Vagina (tissue), 2 donors: ENCODE data around the gene COL11A1. TPM values are rescaled to one million over a fixed set of nuclear protein-coding genes. Genes with fewer than 3 reads are reported as not detected.
"Not testable (repeated sequence)": the region's sequence is repeated elsewhere in the genome, so short reads cannot be mapped to it uniquely, and the experiment has no call there.

Experiments used
- DNase-seq, 2 donors: peaks; one replicate each; pipeline ENCODE4 v3.0.0-alpha.2; 2017; ENCODE audit errors: extremely low spot score in 2 of 2
- H3K27ac ChIP-seq: fragments of 200-600 bp; sonication (generic); one replicate; pipeline ENCODE4 v1.5.1; 2019
- H3K27me3 ChIP-seq: fragments of 200-600 bp; sonication (generic); one replicate; pipeline ENCODE4 v1.5.1; 2019
- H3K36me3 ChIP-seq, 2 donors: fragments of 200-600 bp; sonication (generic); one replicate each; pipeline ENCODE4 v1.5.1; 2017 to 2019
- H3K4me1 ChIP-seq: fragments of 200-600 bp; sonication (generic); one replicate; pipeline ENCODE4 v1.5.1; 2019
- H3K4me3 ChIP-seq, 2 donors: fragments of 200-600 bp; sonication (generic); 1 replicate in 1 of 2; 2 replicates in 1 of 2; pipeline ENCODE4 v1.5.1; 2016 to 2019
- H3K9me3 ChIP-seq: fragments of 200-600 bp; sonication (generic); one replicate; pipeline ENCODE4 v1.5.1; 2019
- POLR2A ChIP-seq, 2 donors: fragments of 450-650 bp; IDR thresholded peaks; one replicate each; pipeline ENCODE4 v1.6.1; 2017; ENCODE audit warnings: antibody characterized with exemption in 2 of 2, mild to moderate bottlenecking in 2 of 2, moderate library complexity in 2 of 2
- POLR2AphosphoS5 ChIP-seq, 2 donors: sonication (generic); formaldehyde crosslinking; IDR thresholded peaks; one replicate each; pipeline ENCODE4 v1.9.0; 2017; ENCODE audit warnings: antibody characterized with exemption in 2 of 2, mild to moderate bottlenecking in 2 of 2, low read depth in 1 of 2; ENCODE audit not compliant: insufficient read depth in 1 of 2
- intact Hi-C: fragments of 100-400 bp; cut with DNase I; formaldehyde crosslinking; loops from one replicate; pipeline ENCODE4 v1.15.1; 2023
- total RNA-seq: library from RNA; depleted of rRNA; stranded (reverse); fragments of >200 nt; gene quantifications from one replicate; pipeline ENCODE4 v1.2.3, GENCODE V29; 2016
- TF ChIP-seq, protein P1 (sequence below), 3 experiments: fragments of 450-650 bp in 2 of 3; fragments of 200-600 bp in 1 of 3; sonication (generic) in 1 of 3; IDR thresholded peaks; one replicate each; pipeline ENCODE4 v1.5.1; 2017 to 2019; ENCODE audit warnings: antibody characterized with exemption in 3 of 3, mild to moderate bottlenecking in 2 of 3, moderate library complexity in 2 of 3

Gene COL11A1
- total RNA-seq, 1 donor from 2014 or later = not detected

DNA sequence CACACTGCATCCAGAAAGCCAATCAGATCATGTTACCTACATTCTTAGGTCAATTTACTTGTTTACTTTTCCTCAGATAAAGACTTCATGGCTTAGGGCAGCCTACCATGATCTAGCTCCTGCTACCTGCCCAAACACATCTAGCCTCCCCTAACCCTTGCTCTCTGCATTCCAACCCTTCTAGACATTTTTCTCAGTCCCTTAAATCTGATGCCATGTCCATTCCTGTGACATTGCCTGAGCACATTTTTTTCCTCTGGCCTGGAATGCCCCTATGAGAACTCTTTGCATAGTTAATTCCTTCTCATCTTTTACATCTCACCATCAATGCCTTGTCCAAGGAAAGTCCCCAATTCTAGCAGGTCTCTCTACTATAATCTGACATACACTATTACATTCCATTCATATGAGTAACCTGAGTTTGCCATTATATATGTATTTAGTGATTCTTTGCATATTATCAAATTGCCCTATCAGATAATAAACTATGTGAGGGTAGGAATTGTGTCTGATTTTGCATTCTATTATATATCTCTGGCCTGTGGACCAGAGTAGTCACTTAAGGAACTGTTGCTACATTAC is 166.9 kb downstream of the COL11A1 start:
- TF ChIP-seq POLR2A (IDR thresholded peaks at IDR 0.05) = no peak
- TF ChIP-seq, protein P1, sequence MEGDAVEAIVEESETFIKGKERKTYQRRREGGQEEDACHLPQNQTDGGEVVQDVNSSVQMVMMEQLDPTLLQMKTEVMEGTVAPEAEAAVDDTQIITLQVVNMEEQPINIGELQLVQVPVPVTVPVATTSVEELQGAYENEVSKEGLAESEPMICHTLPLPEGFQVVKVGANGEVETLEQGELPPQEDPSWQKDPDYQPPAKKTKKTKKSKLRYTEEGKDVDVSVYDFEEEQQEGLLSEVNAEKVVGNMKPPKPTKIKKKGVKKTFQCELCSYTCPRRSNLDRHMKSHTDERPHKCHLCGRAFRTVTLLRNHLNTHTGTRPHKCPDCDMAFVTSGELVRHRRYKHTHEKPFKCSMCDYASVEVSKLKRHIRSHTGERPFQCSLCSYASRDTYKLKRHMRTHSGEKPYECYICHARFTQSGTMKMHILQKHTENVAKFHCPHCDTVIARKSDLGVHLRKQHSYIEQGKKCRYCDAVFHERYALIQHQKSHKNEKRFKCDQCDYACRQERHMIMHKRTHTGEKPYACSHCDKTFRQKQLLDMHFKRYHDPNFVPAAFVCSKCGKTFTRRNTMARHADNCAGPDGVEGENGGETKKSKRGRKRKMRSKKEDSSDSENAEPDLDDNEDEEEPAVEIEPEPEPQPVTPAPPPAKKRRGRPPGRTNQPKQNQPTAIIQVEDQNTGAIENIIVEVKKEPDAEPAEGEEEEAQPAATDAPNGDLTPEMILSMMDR (IDR thresholded peaks at IDR 0.05) = no peak
- H3K4me1 ChIP-seq = no peaks in the 10 kb centered on the region
- no peak overlapping the region for H3K27ac ChIP-seq
- no peaks in the 10 kb centered on the region for H3K9me3 ChIP-seq
- H3K36me3 ChIP-seq = no peaks in the 10 kb centered on the region
- H3K4me3 ChIP-seq = no peak overlapping the region
- intact Hi-C loops = no loop called here
- DNase-seq = no peak
- no peaks in the 10 kb centered on the region for H3K27me3 ChIP-seq

DNA sequence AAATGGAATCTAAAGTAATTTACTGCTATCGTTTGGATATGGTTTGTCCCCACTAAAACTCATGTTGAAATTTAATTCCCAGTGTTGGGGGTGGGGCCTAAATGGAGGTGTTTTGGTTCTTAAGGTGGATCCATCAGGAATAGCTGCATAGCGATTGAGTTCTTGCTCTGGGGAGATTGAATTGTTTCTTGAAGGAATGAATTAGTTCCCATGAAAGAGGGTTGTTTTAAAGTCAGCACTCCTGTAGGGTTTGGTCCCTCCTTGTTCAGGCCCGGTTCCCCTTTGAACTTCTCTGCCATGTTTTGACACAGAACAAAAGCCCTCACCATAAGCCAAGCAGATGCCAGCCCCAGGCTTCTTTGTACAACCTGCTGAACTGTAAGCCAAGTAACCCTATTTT is 170.9 kb downstream of the COL11A1 start:
- no peaks in the 10 kb centered on the region for H3K27me3 ChIP-seq
- no peak for DNase-seq

DNA sequence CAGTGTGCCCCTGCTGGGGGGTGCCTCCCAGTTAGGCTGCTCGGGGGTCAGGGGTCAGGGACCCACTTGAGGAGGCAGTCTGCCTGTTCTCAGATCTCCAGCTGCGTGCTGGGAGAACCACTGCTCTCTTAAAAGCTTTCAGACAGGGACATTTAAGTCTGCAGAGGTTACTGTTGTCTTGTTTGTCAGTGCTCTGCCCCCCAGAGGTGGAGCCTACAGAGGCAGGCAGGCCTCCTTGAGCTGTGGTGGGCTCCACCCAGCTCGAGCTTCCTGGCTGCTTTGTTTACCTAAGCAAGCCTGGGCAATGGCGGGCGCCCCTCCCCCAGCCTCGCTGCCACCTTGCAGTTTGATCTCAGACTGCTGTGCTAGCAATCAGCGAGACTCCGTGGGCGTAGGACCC is 175.0 kb downstream of the COL11A1 start:
- H3K4me1 ChIP-seq, intact Hi-C loops, H3K27me3 ChIP-seq, H3K9me3 ChIP-seq, H3K4me3 ChIP-seq, DNase-seq, H3K27ac ChIP-seq, H3K36me3 ChIP-seq: not testable (repeated sequence)

More for the DNA sequence above, 170.9 kb downstream of the COL11A1 start:
- H3K36me3 ChIP-seq = no peaks in the 10 kb centered on the region
- no peak overlapping the region for H3K4me3 ChIP-seq
- no peak for TF ChIP-seq POLR2AphosphoS5 (IDR thresholded peaks at IDR 0.05; ENCODE audit: insufficient read depth in 1 of 2, low read depth in 1 of 2)
- TF ChIP-seq, protein P1 (IDR thresholded peaks at IDR 0.05) = no peak
- TF ChIP-seq POLR2A (IDR thresholded peaks at IDR 0.05) = no peak
- H3K27ac ChIP-seq = no peak overlapping the region
- H3K9me3 ChIP-seq = no peaks in the 10 kb centered on the region
- intact Hi-C loops = no loop called here
- H3K4me1 ChIP-seq = no peaks in the 10 kb centered on the region

DNA sequence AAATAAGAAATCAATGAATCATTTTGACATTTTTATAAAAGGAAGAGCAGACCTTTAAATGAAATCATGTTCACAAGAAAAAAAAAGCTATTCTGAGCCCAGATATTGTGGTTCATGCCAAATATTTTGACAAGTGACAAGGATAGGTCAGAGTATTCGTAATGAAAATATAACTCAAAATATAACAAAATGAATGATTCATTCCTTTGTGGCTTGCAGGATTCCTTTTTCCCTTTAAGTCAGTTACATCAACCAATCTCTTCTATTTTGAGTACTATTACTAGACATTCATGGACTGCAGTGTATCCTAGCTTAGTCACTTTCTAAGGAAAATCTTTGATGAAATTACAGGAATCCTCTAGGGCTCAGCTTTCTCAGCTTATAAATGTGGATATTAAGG is 188.7 kb downstream of the COL11A1 start:
- TF ChIP-seq POLR2AphosphoS5 (IDR thresholded peaks at IDR 0.05; ENCODE audit: insufficient read depth in 1 of 2, low read depth in 1 of 2) (no peak), POLR2A (IDR thresholded peaks at IDR 0.05) (no peak)
- TF ChIP-seq, protein P1 (IDR thresholded peaks at IDR 0.05) = no peak
- Histone ChIP-seq H3K9me3 (no peaks in the 10 kb centered on the region), H3K27me3 (no peaks in the 10 kb centered on the region), H3K4me1 (no peaks in the 10 kb centered on the region), H3K27ac (no peak overlapping the region), H3K36me3 (no peaks in the 10 kb centered on the region), H3K4me3 (no peak overlapping the region)
- intact Hi-C loops = no loop called here
- DNase-seq = no peak

DNA sequence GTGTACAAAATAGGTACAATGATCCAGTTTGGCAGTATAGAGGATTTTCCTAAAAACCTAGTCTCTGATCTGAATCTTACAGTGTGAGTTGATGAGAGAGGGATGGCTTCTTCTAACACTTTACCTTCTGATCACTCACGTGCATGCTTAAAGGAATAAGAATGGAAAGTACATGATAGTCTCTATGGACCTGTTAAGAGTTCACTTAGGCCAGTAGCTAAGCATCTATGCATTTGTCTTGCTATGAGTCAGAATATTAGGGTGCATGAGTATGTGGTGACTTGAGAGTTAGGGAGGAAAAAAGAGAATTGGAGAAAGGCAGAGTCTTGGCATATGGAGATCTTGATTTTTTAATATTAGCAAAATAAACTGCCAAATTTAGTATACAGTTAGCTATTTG is 206.3 kb downstream of the COL11A1 start:
- H3K27me3 ChIP-seq = no peaks in the 10 kb centered on the region
- DNase-seq = no peak
- no peak overlapping the region for H3K27ac ChIP-seq
- H3K36me3 ChIP-seq = no peaks in the 10 kb centered on the region
- H3K4me3 ChIP-seq = no peak overlapping the region
- no peaks in the 10 kb centered on the region for H3K9me3 ChIP-seq
- no peaks in the 10 kb centered on the region for H3K4me1 ChIP-seq
- TF ChIP-seq, protein P1 (IDR thresholded peaks at IDR 0.05) = no peak
- TF ChIP-seq POLR2AphosphoS5 (IDR thresholded peaks at IDR 0.05; ENCODE audit: insufficient read depth in 1 of 2, low read depth in 1 of 2) (no peak), POLR2A (IDR thresholded peaks at IDR 0.05) (no peak)
- intact Hi-C loops = no loop called here
